ENCODE measurements around the gene MRPL10. TPM values are rescaled to one million over a fixed set of nuclear protein-coding genes. Genes with fewer than 3 reads are reported as not detected.

MRPL10 gene
- total RNA-seq, 1 experiment from 2014 or later: 63.8 TPM

GRCh38 chr17:47837401-47838039, 6.2 kb upstream of the MRPL10 start:
- H3K27me3 ChIP-seq (ENCODE audit: insufficient read depth, low read depth): no peaks in the 10 kb centered on the region
- TF ChIP-seq, protein P1, sequence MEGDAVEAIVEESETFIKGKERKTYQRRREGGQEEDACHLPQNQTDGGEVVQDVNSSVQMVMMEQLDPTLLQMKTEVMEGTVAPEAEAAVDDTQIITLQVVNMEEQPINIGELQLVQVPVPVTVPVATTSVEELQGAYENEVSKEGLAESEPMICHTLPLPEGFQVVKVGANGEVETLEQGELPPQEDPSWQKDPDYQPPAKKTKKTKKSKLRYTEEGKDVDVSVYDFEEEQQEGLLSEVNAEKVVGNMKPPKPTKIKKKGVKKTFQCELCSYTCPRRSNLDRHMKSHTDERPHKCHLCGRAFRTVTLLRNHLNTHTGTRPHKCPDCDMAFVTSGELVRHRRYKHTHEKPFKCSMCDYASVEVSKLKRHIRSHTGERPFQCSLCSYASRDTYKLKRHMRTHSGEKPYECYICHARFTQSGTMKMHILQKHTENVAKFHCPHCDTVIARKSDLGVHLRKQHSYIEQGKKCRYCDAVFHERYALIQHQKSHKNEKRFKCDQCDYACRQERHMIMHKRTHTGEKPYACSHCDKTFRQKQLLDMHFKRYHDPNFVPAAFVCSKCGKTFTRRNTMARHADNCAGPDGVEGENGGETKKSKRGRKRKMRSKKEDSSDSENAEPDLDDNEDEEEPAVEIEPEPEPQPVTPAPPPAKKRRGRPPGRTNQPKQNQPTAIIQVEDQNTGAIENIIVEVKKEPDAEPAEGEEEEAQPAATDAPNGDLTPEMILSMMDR (conservative IDR thresholded peaks at IDR 0.05): no peak
- TF ChIP-seq EZH2 (IDR thresholded peaks at IDR 0.05; ENCODE audit: low read depth): no peak
- H3K9me2 ChIP-seq (ENCODE audit: insufficient read depth): no peaks in the 10 kb centered on the region
- ChIA-PET CTCF (no interaction called here), POLR2A (ENCODE audit: unreplicated experiment) (no interaction called here)
- DNase-seq: no peak
- H3K9me3 ChIP-seq (ENCODE audit: insufficient read depth, low read depth): no peaks in the 10 kb centered on the region
- peaks cover 24% of the 10 kb centered on the region for H3F3A ChIP-seq (ENCODE audit: insufficient read depth, low read depth)
- intact Hi-C loops (cut with micrococcal nuclease; ENCODE audit: unreplicated experiment): no loop called here
- no peak overlapping the region for H3K4me3 ChIP-seq
- no peak overlapping the region for H2AFZ ChIP-seq
- no peaks in the 10 kb centered on the region for H3K36me3 ChIP-seq (ENCODE audit: low read depth)
- peaks cover 25% of the 10 kb centered on the region for H3K4me1 ChIP-seq (replicated peaks; ENCODE audit: insufficient read depth)
- no peaks in the 10 kb centered on the region for H4K20me1 ChIP-seq (ENCODE audit: insufficient read depth)
- H3K79me2 ChIP-seq (ENCODE audit: low read depth): peaks cover 20% of the 10 kb centered on the region
- no TSS peak for BruUV-seq (replicated peaks)
- no peak overlapping the region for H3K4me2 ChIP-seq
- H3K27ac ChIP-seq: no peak overlapping the region

DNA sequence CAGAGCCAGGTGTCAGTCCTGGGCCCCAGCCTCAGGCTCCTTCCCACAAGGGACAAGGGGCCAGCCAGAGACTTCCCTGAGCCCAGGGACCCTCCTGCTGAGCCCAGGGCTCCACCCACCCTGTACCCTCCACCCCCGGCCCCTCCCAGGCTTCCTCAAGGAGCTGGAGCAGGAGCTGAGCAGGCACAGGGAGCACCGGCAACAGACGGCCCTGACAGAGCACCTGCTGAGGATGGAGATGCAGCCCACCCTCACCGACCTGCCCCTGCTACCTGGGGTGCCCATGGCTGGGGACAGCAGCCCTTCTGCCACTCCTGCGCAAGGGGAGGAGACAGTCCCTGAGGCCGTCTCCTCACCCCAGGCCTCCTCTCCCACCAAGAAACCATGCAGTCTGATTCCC, 5.3 kb upstream of the MRPL10 start:
- intact Hi-C loops (cut with micrococcal nuclease; ENCODE audit: unreplicated experiment): no loop called here
- CTCF ChIA-PET: no interaction called here

GRCh38 chr17:47834756-47835155, 3.4 kb upstream of the MRPL10 start:
- BruUV-seq (replicated peaks): no TSS peak
- Histone ChIP-seq H2AFZ (no peak overlapping the region), H3K36me3 (ENCODE audit: low read depth) (no peaks in the 10 kb centered on the region), H4K20me1 (ENCODE audit: insufficient read depth) (peaks cover 4% of the 10 kb centered on the region; the same call in 1 of the 2 replicates), H3K4me1 (replicated peaks; ENCODE audit: insufficient read depth) (peaks cover 22% of the 10 kb centered on the region), H3K4me2 (no peak overlapping the region), H3K4me3 (no peak overlapping the region), H3K9me2 (ENCODE audit: insufficient read depth) (no peaks in the 10 kb centered on the region), H3K9me3 (ENCODE audit: insufficient read depth, low read depth) (no peaks in the 10 kb centered on the region), H3F3A (ENCODE audit: insufficient read depth, low read depth) (peaks cover 36% of the 10 kb centered on the region), H3K79me2 (ENCODE audit: low read depth) (peaks cover 21% of the 10 kb centered on the region), H3K27ac (no peak overlapping the region), H3K27me3 (ENCODE audit: insufficient read depth, low read depth) (no peaks in the 10 kb centered on the region)
- POLR2A ChIA-PET (ENCODE audit: unreplicated experiment): interaction anchor here (0.7 kb wide), 1 partner anchor 101 kb away, joined by 4 read pairs; no protein-coding TSS in a partner anchor
- intact Hi-C loops (cut with micrococcal nuclease; ENCODE audit: unreplicated experiment): no loop called here
- no peak for DNase-seq
- TF ChIP-seq, protein P1 (conservative IDR thresholded peaks at IDR 0.05): no peak
- no peak for TF ChIP-seq EZH2 (IDR thresholded peaks at IDR 0.05; ENCODE audit: low read depth)
- CTCF ChIA-PET: no interaction called here

More for the DNA sequence above, 5.3 kb upstream of the MRPL10 start:
- peaks cover 24% of the 10 kb centered on the region for H3K4me1 ChIP-seq (replicated peaks; ENCODE audit: insufficient read depth)
- no peaks in the 10 kb centered on the region for H3K9me2 ChIP-seq (ENCODE audit: insufficient read depth)
- no peak overlapping the region for H3K4me2 ChIP-seq
- no peak overlapping the region for H2AFZ ChIP-seq
- no peaks in the 10 kb centered on the region for H3K9me3 ChIP-seq (ENCODE audit: insufficient read depth, low read depth)
- H4K20me1 ChIP-seq (ENCODE audit: insufficient read depth): no peaks in the 10 kb centered on the region
- H3K36me3 ChIP-seq (ENCODE audit: low read depth): no peaks in the 10 kb centered on the region
- no TSS peak for BruUV-seq (replicated peaks)
- POLR2A ChIA-PET (ENCODE audit: unreplicated experiment): no interaction called here
- peaks cover 20% of the 10 kb centered on the region for H3K79me2 ChIP-seq (ENCODE audit: low read depth)
- H3F3A ChIP-seq (ENCODE audit: insufficient read depth, low read depth): peaks cover 24% of the 10 kb centered on the region
- no peak overlapping the region for H3K27ac ChIP-seq
- no peak for DNase-seq
- no peak overlapping the region for H3K4me3 ChIP-seq
- no peaks in the 10 kb centered on the region for H3K27me3 ChIP-seq (ENCODE audit: insufficient read depth, low read depth)
- TF ChIP-seq, protein P1 (conservative IDR thresholded peaks at IDR 0.05): no peak
- no peak for TF ChIP-seq EZH2 (IDR thresholded peaks at IDR 0.05; ENCODE audit: low read depth)

All from PC-9 (cell line).